AG09319 (cell line): Measurements from ENCODE around the gene GNAI3.
A peak's percentile ranks its signal among the peaks of the same experiment; 100 is the strongest.

Source experiments
- DNase-seq: peaks from one replicate; pipeline ENCODE4 v3.0.0-alpha.2; 2010; ENCODE audit warnings: low read depth; ENCODE audit errors: extremely low read depth
- TF ChIP-seq, protein P1 (sequence below): IDR thresholded peaks from 2 replicates; pipeline ENCODE4 v1.5.1; 2011; ENCODE audit warnings: low read depth, mild to moderate bottlenecking, inconsistent platforms, low read length, moderate library complexity

Gene GNAI3

DNA sequence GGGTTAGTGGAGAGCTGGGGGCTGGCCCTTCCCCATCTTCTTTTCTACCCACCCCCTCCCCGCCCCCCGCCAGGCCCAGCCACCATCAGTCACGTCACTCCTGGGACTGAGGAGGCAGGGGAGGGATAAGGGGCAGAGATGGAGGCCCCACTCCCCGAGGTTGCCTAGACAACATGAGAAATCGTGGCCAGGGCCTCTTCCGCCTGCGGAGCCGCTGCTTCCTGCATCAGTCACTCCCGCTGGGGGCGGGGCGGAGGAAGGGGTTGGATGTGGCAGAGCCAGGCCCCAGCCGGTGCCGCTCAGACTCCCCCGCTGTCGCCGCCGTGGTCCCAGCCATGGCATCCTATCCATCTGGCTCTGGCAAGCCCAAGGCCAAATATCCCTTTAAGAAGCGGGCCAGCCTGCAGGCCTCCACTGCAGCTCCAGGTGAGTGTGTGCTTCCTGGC is 72.4 kb downstream of the GNAI3 start:
- peak; percentile 80 for DNase-seq
- TF ChIP-seq, protein P1, sequence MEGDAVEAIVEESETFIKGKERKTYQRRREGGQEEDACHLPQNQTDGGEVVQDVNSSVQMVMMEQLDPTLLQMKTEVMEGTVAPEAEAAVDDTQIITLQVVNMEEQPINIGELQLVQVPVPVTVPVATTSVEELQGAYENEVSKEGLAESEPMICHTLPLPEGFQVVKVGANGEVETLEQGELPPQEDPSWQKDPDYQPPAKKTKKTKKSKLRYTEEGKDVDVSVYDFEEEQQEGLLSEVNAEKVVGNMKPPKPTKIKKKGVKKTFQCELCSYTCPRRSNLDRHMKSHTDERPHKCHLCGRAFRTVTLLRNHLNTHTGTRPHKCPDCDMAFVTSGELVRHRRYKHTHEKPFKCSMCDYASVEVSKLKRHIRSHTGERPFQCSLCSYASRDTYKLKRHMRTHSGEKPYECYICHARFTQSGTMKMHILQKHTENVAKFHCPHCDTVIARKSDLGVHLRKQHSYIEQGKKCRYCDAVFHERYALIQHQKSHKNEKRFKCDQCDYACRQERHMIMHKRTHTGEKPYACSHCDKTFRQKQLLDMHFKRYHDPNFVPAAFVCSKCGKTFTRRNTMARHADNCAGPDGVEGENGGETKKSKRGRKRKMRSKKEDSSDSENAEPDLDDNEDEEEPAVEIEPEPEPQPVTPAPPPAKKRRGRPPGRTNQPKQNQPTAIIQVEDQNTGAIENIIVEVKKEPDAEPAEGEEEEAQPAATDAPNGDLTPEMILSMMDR: no peak

DNA sequence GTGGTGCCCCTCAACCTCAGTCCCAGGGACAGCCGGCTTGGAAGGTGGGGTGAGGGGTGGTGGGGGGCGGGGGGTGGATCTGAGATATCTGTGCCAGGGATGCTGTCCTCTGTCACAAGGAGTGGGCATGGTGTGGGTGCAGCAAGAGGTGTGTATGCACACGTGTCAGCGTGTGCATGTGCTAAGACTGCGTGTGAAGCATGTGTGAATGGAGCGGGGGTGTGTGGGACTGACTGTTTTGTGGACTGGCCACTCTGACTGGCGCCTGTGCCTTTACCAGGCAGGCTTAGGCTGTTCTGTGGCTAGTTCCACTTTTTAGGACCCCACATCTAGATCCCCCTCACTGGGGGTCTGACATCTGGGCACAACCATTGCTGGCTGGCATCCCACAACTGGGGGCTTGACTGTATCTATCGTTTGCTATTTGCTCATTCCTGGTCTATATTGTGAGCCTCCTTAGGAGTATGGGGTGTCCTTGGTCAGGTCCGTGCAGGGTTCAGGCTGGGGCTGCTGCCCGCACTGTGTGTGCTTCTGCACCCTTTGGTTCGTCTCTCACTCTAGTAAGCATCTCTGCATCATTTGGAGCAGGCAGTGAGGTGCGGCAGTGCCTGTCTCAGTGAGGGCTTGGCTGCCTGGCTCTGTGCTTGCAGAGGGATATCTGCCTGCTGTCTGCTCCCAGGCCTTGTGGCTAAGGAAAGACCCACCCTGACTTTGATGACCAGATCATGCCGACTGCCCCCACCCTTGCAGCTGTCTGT is 73.1 kb downstream of the GNAI3 start:
- DNase-seq: no peak
- TF ChIP-seq, protein P1: no peak

DNA sequence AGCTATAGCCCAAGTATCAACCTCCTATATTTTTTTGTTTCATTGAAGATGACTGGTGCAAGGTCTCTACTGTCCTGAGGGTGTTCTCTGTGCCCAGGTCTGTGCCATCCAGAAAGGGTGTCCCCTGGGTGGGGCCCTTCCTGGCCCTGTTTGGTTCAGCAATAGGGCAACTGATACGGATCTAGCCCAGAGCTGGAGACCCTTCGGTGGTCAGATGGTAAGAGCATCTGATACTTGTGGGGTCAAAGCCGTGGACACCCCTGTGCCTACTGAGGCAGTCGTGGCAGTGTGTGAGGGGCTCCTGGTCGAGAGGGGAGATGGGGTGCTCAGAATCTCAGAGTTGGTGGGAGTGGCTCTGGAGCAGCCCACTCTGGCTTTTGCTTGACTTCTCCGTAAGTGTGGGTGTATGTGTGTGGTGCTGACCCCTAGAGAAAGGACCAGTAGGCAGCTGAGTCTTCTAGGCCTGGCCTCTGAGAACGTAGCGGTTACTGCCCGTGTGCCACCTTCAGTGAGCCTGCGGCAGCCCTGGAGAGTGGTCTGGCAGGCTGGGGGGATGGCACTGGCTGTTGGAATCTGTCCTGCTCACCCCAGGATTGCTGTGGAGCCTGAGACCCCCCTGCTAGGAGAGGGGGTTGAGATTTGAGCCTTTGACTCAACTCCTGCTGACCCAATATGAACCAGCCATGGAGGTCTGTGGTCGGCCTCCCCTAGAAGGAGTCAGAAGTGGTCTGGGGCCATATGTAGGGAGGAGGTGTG is 73.9 kb downstream of the GNAI3 start:
- TF ChIP-seq, protein P1: no peak
- DNase-seq: no peak

DNA sequence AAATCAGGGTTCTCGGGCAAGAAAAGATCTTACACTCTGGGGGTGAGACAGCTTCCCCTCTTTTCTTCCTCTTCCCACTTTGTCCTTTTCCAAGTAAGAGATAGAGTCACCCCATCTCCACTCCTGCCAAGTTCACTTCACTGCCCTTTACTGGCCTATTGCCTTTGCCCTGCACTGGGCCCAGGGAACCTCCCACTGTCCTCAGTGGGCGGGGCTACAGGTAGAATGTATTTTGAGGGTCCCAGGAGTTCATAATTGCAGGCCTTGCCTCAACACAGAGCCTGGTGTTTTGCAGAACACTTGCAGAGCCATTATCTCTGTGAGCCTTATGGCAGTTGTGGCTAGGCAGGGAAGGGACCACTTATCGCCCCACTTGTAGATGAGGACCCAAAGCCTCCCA is 74.5 kb downstream of the GNAI3 start:
- TF ChIP-seq, protein P1: no peak
- no peak for DNase-seq

DNA sequence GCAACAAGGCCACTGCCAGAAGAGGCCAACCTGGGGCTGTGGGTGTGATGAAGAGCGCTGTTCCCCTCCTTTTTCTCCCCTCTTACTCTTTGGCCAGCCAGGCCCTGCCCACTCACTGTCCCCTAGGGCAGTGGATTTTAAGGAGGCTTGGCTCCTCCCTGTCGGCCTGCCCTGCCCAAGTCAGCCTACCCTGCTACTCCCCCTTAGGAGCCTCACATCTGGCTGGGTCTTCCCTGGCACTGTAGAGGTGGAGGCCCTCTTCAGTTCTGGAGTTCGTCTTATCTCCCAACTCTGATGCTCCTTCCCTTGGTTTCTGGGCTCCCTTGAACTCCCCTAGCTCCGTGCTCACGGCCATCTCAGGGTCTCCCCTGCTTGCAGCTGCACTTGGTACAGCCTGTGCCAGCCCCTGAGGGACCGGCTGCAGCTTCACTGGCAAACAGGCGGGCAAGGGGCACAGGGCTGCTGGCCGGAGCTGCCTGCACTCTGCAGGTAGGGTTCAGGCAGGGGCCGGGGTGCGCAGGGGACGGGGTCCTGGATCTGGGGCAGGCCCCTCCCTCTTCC is 75.3 kb downstream of the GNAI3 start:
- no peak for DNase-seq
- TF ChIP-seq, protein P1: no peak

DNA sequence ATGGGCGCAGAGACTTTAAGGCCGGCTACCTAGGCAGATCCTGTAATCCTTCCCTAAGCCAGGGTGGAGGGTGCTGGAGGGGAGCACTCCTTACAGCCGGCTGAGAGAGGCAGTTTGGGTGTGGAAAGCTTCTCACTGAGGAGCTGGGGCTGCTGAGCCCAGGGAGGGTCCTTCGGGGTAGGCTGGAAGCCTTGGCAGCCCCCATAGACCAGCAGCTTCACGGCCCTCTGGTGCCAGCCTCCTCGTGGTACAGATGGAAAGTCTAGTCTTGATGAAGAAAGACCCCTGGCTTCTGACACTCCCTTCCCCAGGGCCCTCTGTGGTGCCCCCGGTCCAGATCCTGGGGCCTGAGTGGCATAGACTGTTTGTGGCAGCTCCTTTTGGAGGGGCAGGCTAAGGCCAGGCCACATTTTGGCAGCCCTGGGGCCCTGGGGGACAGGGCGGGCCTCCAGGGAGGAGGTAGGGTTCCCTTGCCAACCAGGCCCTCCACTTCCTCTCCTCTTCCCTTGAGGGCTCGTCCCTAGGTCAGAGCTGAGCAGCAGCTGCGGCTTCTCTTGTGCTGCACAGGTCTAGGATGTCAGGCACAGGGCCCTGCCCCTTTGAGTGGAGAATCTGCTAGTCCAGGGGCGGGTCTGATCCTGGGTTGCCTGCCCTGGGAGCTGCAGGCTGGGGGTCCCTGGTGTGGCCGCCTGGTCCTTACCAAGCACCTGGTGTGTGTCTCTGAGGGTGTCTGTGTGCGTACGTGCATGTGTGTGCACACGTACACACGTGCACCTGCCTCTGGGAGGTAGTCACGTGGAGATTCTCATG is 76.0 kb downstream of the GNAI3 start:
- DNase-seq: no peak
- TF ChIP-seq, protein P1: no peak
